Activated naive CD8-positive, alpha-beta T cell treated with anti-CD3 and anti-CD28 coated beads, Interleukin-2, amount 50 U/mL, for 16 hours (primary cell): ENCODE data around the gene LRPAP1.
"Not testable (repeated sequence)": the region's sequence is repeated elsewhere in the genome, so short reads cannot be mapped to it uniquely, and the experiment has no call there.

Experiments
- DNase-seq: peaks from one replicate; pipeline ENCODE4 v3.0.0-alpha.2; 2020; ENCODE audit warnings: low read depth, low spot score

LRPAP1 gene

GRCh38 chr4:3560465-3560864 is 28.2 kb upstream of the LRPAP1 start:
- DNase-seq, result not testable (repeated sequence)

GRCh38 chr4:3559381-3560290 is 27.4 kb upstream of the LRPAP1 start:
- DNase-seq, result not testable (repeated sequence)

DNA sequence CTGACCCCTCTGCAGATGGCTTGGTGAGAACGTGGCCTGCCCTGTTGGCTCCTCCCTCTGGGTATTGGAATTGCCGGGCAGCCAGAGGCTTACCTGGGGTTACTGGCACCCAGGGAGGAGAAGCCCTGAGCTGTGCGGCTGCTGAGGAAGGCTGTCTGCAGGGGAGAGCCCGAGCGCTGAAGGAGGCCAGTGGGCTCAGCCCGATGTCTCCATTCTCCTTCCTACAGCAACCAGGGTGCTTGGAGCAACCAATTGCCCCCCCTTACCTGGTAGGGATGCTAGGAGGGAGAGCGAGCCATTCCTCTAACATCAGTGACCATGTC is 26.3 kb upstream of the LRPAP1 start:
- DNase-seq, result not testable (repeated sequence)

DNA sequence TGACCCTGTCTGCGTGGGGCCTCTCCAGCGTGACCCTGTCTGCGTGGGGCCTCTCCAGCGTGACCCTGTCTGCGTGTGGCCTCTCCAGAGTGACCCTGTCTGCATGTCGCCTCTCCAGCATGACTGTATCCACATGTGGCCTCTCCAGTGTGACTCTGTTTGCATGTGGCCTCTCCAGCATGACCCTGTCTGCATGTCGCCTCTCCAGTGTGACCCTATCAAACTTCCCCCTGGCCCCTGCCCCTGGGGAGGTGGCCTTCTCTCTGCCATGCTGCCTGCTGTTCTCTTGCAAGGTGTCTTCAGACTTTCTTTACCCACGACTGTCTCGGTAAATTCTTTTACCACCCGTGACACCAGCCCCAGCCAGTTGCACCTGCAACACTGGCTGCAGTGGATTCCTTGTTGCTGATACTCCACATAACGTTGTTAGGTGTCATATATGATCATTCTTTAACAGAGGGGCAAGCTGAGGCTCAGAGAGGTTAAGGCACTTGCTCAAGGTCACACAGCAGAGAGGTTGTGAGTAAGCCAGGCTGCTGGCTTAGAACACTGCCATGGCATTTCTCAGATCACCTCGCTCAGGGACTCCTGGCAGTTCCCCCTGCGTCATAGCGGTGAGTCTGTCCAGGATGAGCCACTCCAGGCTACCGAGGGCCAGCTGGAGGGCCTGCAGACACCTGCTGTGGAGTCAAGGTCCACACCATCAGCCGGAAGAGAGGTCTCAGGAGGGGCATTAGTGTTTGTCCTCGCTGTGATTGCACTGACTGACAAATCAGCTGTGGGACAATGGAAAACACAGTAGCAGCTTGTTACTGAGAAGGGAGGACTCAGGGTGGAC is 25.7 kb upstream of the LRPAP1 start:
- not testable (repeated sequence) for DNase-seq

- not testable (repeated sequence) for DNase-seq
Observed at GRCh38 chr4:3557088-3557492, 24.9 kb upstream of the LRPAP1 start.

GRCh38 chr4:3556244-3556867 is 24.1 kb upstream of the LRPAP1 start:
- not testable (repeated sequence) for DNase-seq

DNA sequence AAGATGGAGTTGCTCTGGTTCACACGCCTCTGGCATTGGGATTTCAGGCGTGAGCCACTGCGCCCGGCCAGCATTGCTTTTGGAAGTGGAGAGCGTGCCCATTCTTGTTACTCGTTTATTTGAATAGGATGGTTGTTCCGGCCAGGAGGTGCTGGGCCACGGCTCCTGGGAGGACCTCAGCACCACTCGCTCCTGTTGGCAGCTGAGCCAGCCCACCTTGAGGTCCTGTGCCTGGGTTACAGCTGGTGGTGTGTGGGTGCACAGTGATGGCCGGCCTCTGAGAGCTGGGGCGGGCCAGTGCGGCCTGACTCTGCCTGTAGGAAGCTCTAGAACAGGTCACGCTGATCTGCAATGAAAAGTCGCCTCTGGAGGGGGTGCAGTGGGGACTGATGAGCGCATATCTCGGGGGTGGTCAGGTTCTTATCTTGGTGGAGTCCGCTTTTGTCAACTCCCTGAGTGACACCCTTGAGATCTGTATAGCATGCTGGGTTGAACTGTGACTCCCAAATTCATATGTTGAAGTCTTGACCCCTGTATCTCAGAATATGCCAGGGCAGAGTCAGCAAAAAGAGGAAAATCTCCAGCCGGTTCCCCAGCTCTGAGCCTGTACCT is 23.3 kb upstream of the LRPAP1 start:
- DNase-seq, result not testable (repeated sequence)

- DNase-seq, result not testable (repeated sequence)
Observed at GRCh38 chr4:3551366-3551765, 19.1 kb upstream of the LRPAP1 start.

DNA sequence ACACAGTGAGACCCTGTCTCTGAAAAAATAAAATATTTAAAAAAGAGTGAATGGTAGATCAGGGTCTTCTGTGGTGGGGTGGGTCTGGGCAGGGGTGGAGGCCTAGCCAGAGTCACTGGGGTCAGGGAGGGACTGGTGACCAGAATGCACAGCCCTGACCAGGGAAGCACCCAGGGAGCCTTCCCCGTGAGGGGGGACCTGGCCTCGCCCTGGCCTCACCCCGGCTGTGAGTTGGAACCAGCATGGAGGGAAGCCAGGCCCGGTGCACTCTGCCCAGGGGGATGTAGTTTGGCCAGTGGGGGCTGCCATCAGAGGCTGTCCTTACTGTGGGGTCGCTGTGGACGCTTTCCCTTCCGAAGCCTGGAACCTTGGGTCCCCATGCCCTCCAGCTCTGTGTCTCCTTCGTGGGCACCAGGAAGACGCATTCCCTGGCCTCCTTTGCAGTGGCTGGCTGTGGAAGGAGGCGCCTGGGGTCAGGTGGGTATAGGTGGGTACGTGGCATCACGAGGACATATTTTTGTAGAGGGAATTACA is 18.6 kb upstream of the LRPAP1 start:
- DNase-seq, result not testable (repeated sequence)

- DNase-seq, result not testable (repeated sequence)
Observed at GRCh38 chr4:3550041-3550440, 17.8 kb upstream of the LRPAP1 start.

DNA sequence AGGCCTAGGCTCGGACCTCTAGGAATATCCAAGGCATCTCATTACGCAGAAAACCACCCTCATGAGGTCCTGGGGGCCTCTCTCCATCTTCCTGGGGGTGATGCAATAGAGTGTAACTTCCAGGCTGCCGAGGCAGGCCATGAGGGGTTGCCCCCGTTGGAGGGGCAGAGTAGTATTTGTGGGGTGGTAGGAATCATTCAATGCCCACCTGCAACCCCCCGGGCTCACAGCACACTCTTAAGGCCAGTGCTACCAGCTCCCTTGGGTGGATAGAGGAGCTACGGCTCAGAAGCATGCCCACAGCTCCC is 17.4 kb upstream of the LRPAP1 start:
- DNase-seq, result not testable (repeated sequence)

- not testable (repeated sequence) for DNase-seq
Observed at GRCh38 chr4:3548991-3549693, 16.9 kb upstream of the LRPAP1 start.

- not testable (repeated sequence) for DNase-seq
Observed at GRCh38 chr4:3546721-3547120, 14.5 kb upstream of the LRPAP1 start.

- DNase-seq, result not testable (repeated sequence)
Observed at GRCh38 chr4:3545351-3545750, 13.1 kb upstream of the LRPAP1 start.

GRCh38 chr4:3544259-3545025 is 12.2 kb upstream of the LRPAP1 start:
- DNase-seq, result not testable (repeated sequence)

- DNase-seq, result not testable (repeated sequence)
Observed at GRCh38 chr4:3543415-3543814, 11.2 kb upstream of the LRPAP1 start.

- not testable (repeated sequence) for DNase-seq
Observed at GRCh38 chr4:3538906-3539305, 6.7 kb upstream of the LRPAP1 start.

- DNase-seq, result not testable (repeated sequence)
Observed at GRCh38 chr4:3535812-3536211, 3.6 kb upstream of the LRPAP1 start.

DNA sequence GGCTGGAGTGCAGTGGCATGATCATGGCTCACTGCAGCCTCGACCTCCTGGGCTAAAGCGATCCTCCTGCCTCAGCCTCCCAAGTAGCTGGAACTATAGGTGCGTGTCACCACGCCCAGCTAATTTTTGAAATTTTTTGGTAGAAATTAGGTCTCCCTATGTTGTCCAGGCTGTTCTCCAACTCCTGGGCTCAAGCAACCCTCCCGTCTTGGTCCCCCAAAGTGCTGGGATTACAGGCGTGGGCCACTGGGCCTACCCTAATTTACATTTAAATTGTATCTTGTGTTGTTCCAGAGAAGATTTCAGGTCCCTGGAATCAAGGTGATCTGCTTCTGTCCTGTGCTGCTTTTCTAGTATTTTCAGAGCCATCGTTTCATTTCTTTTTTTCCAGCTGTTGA is 1.2 kb upstream of the LRPAP1 start:
- no peak for DNase-seq
